HCT116 (cell line): Measurements from ENCODE around the gene RADIL.
"Not testable (repeated sequence)": the region's sequence is repeated elsewhere in the genome, so short reads cannot be mapped to it uniquely, and the experiment has no call there.

ENCODE experiments used
- CEBPB ChIP-seq: IDR thresholded peaks from 2 replicates; pipeline ENCODE4 v1.6.1; 2012; ENCODE audit warnings: low read depth
- CTCF ChIP-seq, 3 experiments: fragments of 200-600 bp in 1 of 3; sonication (generic) in 1 of 3; IDR thresholded peaks in 2 of 3; conservative IDR thresholded peaks in 1 of 3; 2 replicates each; pipeline ENCODE4 v1.5.1; 2012 to 2017; ENCODE audit warnings: low read depth in 2 of 3, low read length in 2 of 3, antibody characterized with exemption in 1 of 3, borderline replicate concordance in 1 of 3, control low read depth in 1 of 3, mild to moderate bottlenecking in 1 of 3, mixed read lengths in 1 of 3, mixed run types in 1 of 3, moderate library complexity in 1 of 3; ENCODE audit not compliant: insufficient read depth in 1 of 3
- EZH2 ChIP-seq: fragments of 200-600 bp; sonication (generic); IDR thresholded peaks from 2 replicates; pipeline ENCODE4 v1.6.1; 2017; ENCODE audit warnings: antibody characterized with exemption, mixed run types
- JUND ChIP-seq: IDR thresholded peaks from 2 replicates; pipeline ENCODE4 v1.6.1; 2012
- MAX ChIP-seq: IDR thresholded peaks from 2 replicates; pipeline ENCODE4 v1.6.1; 2012
- POLR2A ChIP-seq: IDR thresholded peaks from 2 replicates; pipeline ENCODE4 v1.7.0; 2011; ENCODE audit warnings: borderline replicate concordance; ENCODE audit not compliant: insufficient read depth, insufficient read length; ENCODE audit errors: extremely low read depth
- RAD21 ChIP-seq: IDR thresholded peaks from 2 replicates; pipeline ENCODE4 v1.6.1; 2012; ENCODE audit warnings: low read depth, mild to moderate bottlenecking
- YY1 ChIP-seq: IDR thresholded peaks from 2 replicates; pipeline ENCODE4 v1.6.1; 2011; ENCODE audit warnings: low read length, low read depth, moderate library complexity, mild to moderate bottlenecking; ENCODE audit not compliant: insufficient replicate concordance; ENCODE audit errors: extremely low read depth
- ZNF274 ChIP-seq: fragments of 200-500 bp; sonication (Bioruptor generic); IDR thresholded peaks from 2 replicates; pipeline ENCODE4 v1.6.1; 2014; ENCODE audit warnings: mild to moderate bottlenecking, low read depth, low read length, inconsistent platforms

DNA sequence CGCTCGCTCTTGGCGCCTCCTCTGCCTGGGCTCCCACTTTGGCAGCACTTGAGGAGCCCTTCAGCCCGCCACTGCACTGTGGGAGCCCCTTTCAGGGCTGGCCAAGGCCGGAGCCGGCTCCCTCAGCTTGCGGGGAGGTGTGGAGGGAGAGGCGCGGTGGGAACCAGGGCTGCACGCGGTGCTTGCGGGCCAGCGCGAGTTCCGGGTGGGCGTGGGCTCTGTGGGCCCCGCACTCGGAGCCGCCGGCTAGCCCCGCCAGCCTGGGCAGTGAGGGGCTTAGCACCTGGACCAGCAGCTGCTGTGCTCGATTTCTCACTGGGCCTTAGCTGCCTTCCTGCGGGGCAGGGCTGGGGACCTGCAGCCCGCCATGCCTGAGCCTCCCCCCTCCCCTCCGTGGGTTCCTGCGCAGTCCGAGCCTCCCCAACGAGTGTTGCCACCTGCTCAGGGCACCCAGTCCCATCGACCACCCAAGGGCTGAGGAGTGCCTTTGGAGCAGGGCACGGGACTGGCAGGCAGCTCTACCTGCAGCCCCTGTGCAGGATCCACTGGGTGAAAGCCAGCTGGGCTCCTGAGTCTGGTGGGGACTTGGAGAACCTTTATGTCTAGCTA lies 90.0 kb downstream of the RADIL start:
- not testable (repeated sequence) for TF ChIP-seq CTCF (IDR thresholded peaks at IDR 0.05 in 2 of 3, conservative IDR thresholded peaks at IDR 0.05 in 1 of 3; ENCODE audit: borderline replicate concordance in 1 of 3, insufficient read depth in 1 of 3, low read depth in 2 of 3, low read length in 2 of 3); EZH2; ZNF274; POLR2A; YY1; JUND; CEBPB; RAD21; MAX
